Mucosa of descending colon (tissue), 3 donors: ENCODE data around the gene TRABD2B. TPM values are rescaled to one million over a fixed set of nuclear protein-coding genes. Genes with fewer than 3 reads are reported as not detected.

Experiments
- ATAC-seq: fragments of 200-7000 bp; cut with Tn5 transposase; one replicate; pipeline ENCODE4 v1.9.1; 2020; ENCODE audit warnings: mild to moderate bottlenecking, moderate library complexity
- DNase-seq, 3 donors: peaks; one replicate each; pipeline ENCODE4 v3.0.0-alpha.2; 2020
- H3K36me3 ChIP-seq: fragments of 200-600 bp; one replicate; pipeline ENCODE4 v1.8.0; 2021; ENCODE audit warnings: low read depth, mild to moderate bottlenecking
- H3K4me1 ChIP-seq: fragments of 200-600 bp; one replicate; pipeline ENCODE4 v1.8.0; 2021; ENCODE audit warnings: low read depth, mild to moderate bottlenecking
- H3K4me3 ChIP-seq: fragments of 200-600 bp; one replicate; pipeline ENCODE4 v1.8.0; 2021; ENCODE audit warnings: mild to moderate bottlenecking
- H3K9me3 ChIP-seq: fragments of 200-600 bp; one replicate; pipeline ENCODE4 v1.8.0; 2021; ENCODE audit warnings: mild to moderate bottlenecking
- intact Hi-C, 2 donors: fragments of 100-400 bp; cut with DNase I in 1 of 2; cut with micrococcal nuclease in 1 of 2; formaldehyde crosslinking; loops; one replicate each; pipeline versions ENCODE4 v1.11.0 to v1.11.1; 2022; cut with DNase I, micrococcal nuclease
- total RNA-seq, 3 donors: library from RNA; stranded (reverse); fragmentation: NEBNext Ultra II Directional in 2 of 3; extraction: Animal tissue kit (Norgen Biotek cat#: 25700) in 2 of 3; gene quantifications; one replicate each; pipeline versions ENCODE4 v1.2.1 to v1.2.4, GENCODE V29; 2021 to 2023
- TF ChIP-seq, protein P1 (sequence below): fragments of 200-600 bp; IDR thresholded peaks from one replicate; pipeline ENCODE4 v1.8.0; 2022; ENCODE audit warnings: antibody characterized with exemption, mild to moderate bottlenecking
- donor health status: DM: no; HTN: no; CAD: no; lungs with moderate emphysema.
- donor health status: DM: no; HTN: no; CAD: no.
- donor health status: DM: no; HTN: yes; CAD: no.

TRABD2B gene
- total RNA-seq, 3 donors from 2014 or later = 0.35 to 2.0 (median 2.0) TPM

GRCh38 chr1:47919113-47919833 is 77.9 kb downstream of the TRABD2B start:
- TF ChIP-seq, protein P1, sequence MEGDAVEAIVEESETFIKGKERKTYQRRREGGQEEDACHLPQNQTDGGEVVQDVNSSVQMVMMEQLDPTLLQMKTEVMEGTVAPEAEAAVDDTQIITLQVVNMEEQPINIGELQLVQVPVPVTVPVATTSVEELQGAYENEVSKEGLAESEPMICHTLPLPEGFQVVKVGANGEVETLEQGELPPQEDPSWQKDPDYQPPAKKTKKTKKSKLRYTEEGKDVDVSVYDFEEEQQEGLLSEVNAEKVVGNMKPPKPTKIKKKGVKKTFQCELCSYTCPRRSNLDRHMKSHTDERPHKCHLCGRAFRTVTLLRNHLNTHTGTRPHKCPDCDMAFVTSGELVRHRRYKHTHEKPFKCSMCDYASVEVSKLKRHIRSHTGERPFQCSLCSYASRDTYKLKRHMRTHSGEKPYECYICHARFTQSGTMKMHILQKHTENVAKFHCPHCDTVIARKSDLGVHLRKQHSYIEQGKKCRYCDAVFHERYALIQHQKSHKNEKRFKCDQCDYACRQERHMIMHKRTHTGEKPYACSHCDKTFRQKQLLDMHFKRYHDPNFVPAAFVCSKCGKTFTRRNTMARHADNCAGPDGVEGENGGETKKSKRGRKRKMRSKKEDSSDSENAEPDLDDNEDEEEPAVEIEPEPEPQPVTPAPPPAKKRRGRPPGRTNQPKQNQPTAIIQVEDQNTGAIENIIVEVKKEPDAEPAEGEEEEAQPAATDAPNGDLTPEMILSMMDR = no peak
- H3K4me3 ChIP-seq = no peak overlapping the region
- intact Hi-C loops = no loop called here
- no peak for ATAC-seq
- H3K9me3 ChIP-seq = no peaks in the 10 kb centered on the region
- no peaks in the 10 kb centered on the region for H3K36me3 ChIP-seq
- H3K4me1 ChIP-seq = no peaks in the 10 kb centered on the region
- no peak for DNase-seq

DNA sequence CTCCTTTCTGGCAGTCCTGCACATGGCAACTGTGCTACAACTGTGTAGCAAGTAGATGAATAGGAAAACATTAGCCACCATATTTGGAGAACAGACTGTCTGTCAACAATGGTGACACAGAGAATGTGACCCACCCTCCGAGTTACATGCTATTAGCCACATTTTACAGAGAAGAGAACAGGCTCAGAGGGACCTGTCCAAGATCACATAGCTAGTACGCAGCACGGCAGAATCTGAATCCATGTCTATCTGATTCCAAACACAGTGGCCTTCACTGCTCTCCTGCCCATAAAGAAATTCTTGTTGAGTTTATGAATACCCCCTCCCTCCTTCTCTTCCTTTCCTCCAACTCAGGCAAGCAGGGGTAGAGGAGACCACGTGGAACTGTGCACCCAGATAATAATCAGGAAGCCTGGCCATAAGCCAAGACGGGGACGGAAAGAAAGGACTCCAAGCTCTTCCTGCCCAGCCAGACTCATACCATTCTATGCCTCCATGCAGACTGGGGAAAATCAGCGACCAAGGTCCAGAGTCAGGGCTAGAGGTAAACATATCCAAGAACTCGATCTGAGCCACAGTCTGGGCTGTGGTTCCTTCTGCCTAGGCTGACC is 78.8 kb downstream of the TRABD2B start:
- ATAC-seq = no peak
- no peak for DNase-seq
- no peaks in the 10 kb centered on the region for H3K9me3 ChIP-seq

DNA sequence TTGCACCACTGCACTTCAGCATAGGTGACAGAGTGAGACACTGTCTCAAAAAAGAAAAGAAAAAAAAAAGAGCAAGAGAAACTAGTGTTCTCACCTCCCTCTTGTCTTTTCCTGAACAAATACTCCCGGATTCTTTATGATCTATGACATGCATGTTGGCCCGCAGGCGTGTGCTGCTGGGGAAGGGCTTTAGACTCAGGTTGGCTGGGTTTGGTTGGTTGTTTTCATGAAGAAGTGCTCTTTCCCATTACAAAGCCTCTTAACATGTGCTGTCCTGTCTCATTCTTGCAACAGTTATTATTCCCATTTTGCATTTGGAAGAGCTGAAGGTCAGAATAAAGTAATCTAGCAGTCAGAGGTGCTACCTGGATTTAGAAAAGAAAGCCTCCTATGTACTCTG is 79.5 kb downstream of the TRABD2B start:
- H3K4me3 ChIP-seq = no peak overlapping the region
- ATAC-seq (no peak), DNase-seq (no peak)
- intact Hi-C loops = no loop called here
- no peaks in the 10 kb centered on the region for H3K36me3 ChIP-seq
- no peaks in the 10 kb centered on the region for H3K9me3 ChIP-seq
- TF ChIP-seq, protein P1 = no peak
- no peaks in the 10 kb centered on the region for H3K4me1 ChIP-seq

More for the DNA sequence above, 78.8 kb downstream of the TRABD2B start:
- no peak overlapping the region for H3K4me3 ChIP-seq
- TF ChIP-seq, protein P1 = no peak
- H3K4me1 ChIP-seq = no peaks in the 10 kb centered on the region
- H3K36me3 ChIP-seq = no peaks in the 10 kb centered on the region
- intact Hi-C loops = no loop called here

DNA sequence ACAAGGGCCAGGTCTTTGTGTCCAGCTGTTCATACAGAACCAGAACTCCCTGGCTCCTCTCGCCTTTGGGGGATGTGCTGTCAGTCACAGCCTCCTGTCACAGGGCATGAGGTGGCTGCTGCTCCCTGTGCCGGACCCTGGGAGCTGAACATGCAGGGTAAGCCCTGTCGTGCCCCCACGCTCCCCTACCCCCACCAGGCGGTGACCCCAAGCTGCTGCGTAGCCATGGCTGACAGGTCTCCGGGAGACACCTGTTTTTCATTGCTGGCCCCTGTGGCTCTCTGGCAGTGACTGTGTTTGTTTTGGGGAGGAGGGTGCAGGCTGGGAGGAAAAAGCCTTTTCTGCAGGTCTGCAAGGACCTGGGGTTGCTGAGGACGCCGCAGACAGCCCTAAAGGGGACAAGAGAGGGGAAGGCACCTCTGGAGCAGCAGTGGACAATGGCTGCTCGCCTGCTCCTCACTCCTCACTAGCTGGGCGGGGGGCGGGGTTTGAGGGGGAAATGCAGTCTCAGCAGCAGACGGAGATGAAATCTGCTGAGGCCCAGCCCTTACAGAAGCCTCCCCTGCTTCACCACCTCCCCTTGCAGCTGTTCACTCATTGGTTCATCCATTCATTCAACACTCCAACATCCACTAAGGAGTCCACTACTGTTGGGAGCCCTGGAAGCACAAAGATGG is 81.4 kb downstream of the TRABD2B start:
- TF ChIP-seq, protein P1 = no peak
- Histone ChIP-seq H3K9me3 (no peaks in the 10 kb centered on the region), H3K4me1 (no peaks in the 10 kb centered on the region), H3K4me3 (no peak overlapping the region), H3K36me3 (no peaks in the 10 kb centered on the region)
- intact Hi-C loops = no loop called here
- no peak for DNase-seq
- no peak for ATAC-seq

- H3K36me3 ChIP-seq = no peaks in the 10 kb centered on the region
- intact Hi-C loops = no loop called here
- DNase-seq (no peak), ATAC-seq (no peak)
- H3K4me1 ChIP-seq = no peaks in the 10 kb centered on the region
- H3K4me3 ChIP-seq = no peak overlapping the region
- no peaks in the 10 kb centered on the region for H3K9me3 ChIP-seq
- TF ChIP-seq, protein P1 = no peak
These were observed 82.1 kb downstream of the TRABD2B start for GRCh38 chr1:47914952-47915676.
